Endothelial cell of umbilical vein (primary cell): ENCODE measurements around the gene SLC44A3. TPM values are rescaled to one million over a fixed set of nuclear protein-coding genes. Genes with fewer than 3 reads are reported as not detected.

Source experiments
- BruUV-seq: library from RNA; stranded (reverse); fragments of 400-500 nt; replicated peaks from 2 replicates; lab custom pipeline; 2021; lab: Mats Ljungman, UMichigan
- CTCF ChIA-PET: fragments of 300-600, 350-600 bp; sonication (Branson Sonifier 250); formaldehyde crosslinking; loops from one replicate; lab custom pipeline; 2021; ENCODE audit warnings: antibody characterized with exemption, inconsistent platforms; lab: Charles Lee
- POLR2A ChIA-PET: fragments of 300-600, 350-600 bp; sonication (Branson Sonifier 250); formaldehyde crosslinking; loops from one replicate; lab custom pipeline; 2021; ENCODE audit warnings: antibody characterized with exemption, inconsistent platforms; lab: Charles Lee
- DNase-seq: peaks from one replicate; pipeline ENCODE4 v3.0.0-alpha.2; 2011; ENCODE audit warnings: low read depth, low spot score
- FAIRE-seq: peaks from 2 replicates; lab custom pipeline; 2011; peaks lifted over from hg19 to GRCh38; lab: Jason Lieb, UNC
- H2AFZ ChIP-seq: 2 replicates; pipeline ENCODE4 v1.6.0; 2012; ENCODE audit warnings: low read depth, low read length, control low read depth, inconsistent platforms
- H3K27ac ChIP-seq: 2 replicates; pipeline ENCODE4 v1.5.1; 2011; ENCODE audit warnings: low read depth, mild to moderate bottlenecking, control low read depth, low read length, moderate library complexity; ENCODE audit not compliant: insufficient read depth
- H3K27me3 ChIP-seq, 2 experiments: 2 replicates each; pipeline versions ENCODE4 v1.6.0 to v1.6.1; 2011; ENCODE audit warnings: low read length in 2 of 2, mixed read lengths in 1 of 2; ENCODE audit not compliant: control insufficient read depth in 2 of 2, insufficient read depth in 2 of 2
- H3K36me3 ChIP-seq, 2 experiments: 2 replicates in 1 of 2; 3 replicates in 1 of 2; pipeline ENCODE4 v1.5.1; 2011; ENCODE audit warnings: low read length in 2 of 2, mild to moderate bottlenecking in 1 of 2, moderate library complexity in 1 of 2; ENCODE audit not compliant: control insufficient read depth in 2 of 2, insufficient read depth in 2 of 2; ENCODE audit errors: extremely low read depth in 1 of 2
- H3K4me1 ChIP-seq: 3 replicates; pipeline ENCODE4 v1.5.1; 2011; ENCODE audit warnings: mild to moderate bottlenecking, low read length; ENCODE audit not compliant: control insufficient read depth, insufficient read depth; ENCODE audit errors: extremely low read depth
- H3K4me2 ChIP-seq: 2 replicates; pipeline ENCODE4 v1.6.1; 2011; ENCODE audit warnings: low read length, control low read depth, mixed read lengths; ENCODE audit not compliant: insufficient read depth
- H3K4me3 ChIP-seq, 3 experiments: fragments of 200-600 bp in 1 of 3; sonication (generic), shearing (Covaris generic) in 1 of 3; replicated peaks in 1 of 3; 2 replicates each; pipeline ENCODE4 v1.5.1; 2011 to 2016; ENCODE audit warnings: control low read depth in 3 of 3, low read length in 3 of 3, mild to moderate bottlenecking in 2 of 3, inconsistent platforms in 1 of 3, low read depth in 1 of 3, moderate library complexity in 1 of 3; ENCODE audit not compliant: insufficient read depth in 1 of 3
- H3K79me2 ChIP-seq: 2 replicates; pipeline ENCODE4 v1.6.0; 2012; ENCODE audit warnings: low read length, inconsistent platforms; ENCODE audit not compliant: control insufficient read depth, insufficient read depth
- H3K9ac ChIP-seq: replicated peaks from 2 replicates; pipeline ENCODE3; 2011; ENCODE audit warnings: low read length, control low read depth; ENCODE audit not compliant: insufficient read depth; ENCODE audit errors: extremely low read depth
- H3K9me1 ChIP-seq: replicated peaks from 3 replicates; pipeline ENCODE4 v1.6.0; 2011; ENCODE audit warnings: mild to moderate bottlenecking, low read length; ENCODE audit not compliant: control insufficient read depth, insufficient read depth; ENCODE audit errors: extremely low read depth
- H3K9me3 ChIP-seq: replicated peaks from 2 replicates; pipeline ENCODE4 v1.5.1; 2012; ENCODE audit warnings: low read length, inconsistent platforms; ENCODE audit not compliant: control insufficient read depth, insufficient read depth
- H4K20me1 ChIP-seq: replicated peaks from 2 replicates; pipeline ENCODE3; 2011; ENCODE audit warnings: mild to moderate bottlenecking, low read length; ENCODE audit not compliant: control insufficient read depth, insufficient read depth; ENCODE audit errors: extremely low read depth
- EZH2 ChIP-seq: IDR thresholded peaks from 2 replicates; pipeline ENCODE4 v1.6.1; 2012; ENCODE audit warnings: borderline replicate concordance, low read depth, mild to moderate bottlenecking, moderate library complexity, low read length, inconsistent platforms; ENCODE audit not compliant: severe bottlenecking
- FOS ChIP-seq: IDR thresholded peaks from 2 replicates; pipeline ENCODE4 v1.6.1; 2011; ENCODE audit warnings: mild to moderate bottlenecking, low read length, moderate library complexity, borderline replicate concordance; ENCODE audit not compliant: insufficient read depth
- GATA2 ChIP-seq: IDR thresholded peaks from 2 replicates; pipeline ENCODE4 v1.7.0; 2011; ENCODE audit warnings: low read depth, mild to moderate bottlenecking, moderate library complexity, mixed read lengths, low read length; ENCODE audit not compliant: insufficient read length, insufficient read depth
- JUN ChIP-seq: IDR thresholded peaks from 2 replicates; pipeline ENCODE4 v1.6.1; 2011; ENCODE audit warnings: borderline replicate concordance, low read depth; ENCODE audit not compliant: insufficient read length, insufficient read depth
- MYC ChIP-seq: IDR thresholded peaks from one replicate; pipeline ENCODE4 v1.6.1; 2011; ENCODE audit warnings: mild to moderate bottlenecking, low read depth, low read length
- POLR2A ChIP-seq: IDR thresholded peaks from 2 replicates; pipeline ENCODE4 v1.6.1; 2012; ENCODE audit warnings: low read depth, mild to moderate bottlenecking, control low read depth, low read length
- POLR2AphosphoS5 ChIP-seq: IDR thresholded peaks from 2 replicates; pipeline ENCODE4 v1.6.1; 2012; ENCODE audit warnings: low read depth, mild to moderate bottlenecking, control low read depth, low read length, moderate library complexity; ENCODE audit not compliant: insufficient read depth
- dilution Hi-C: fragments of 300-500 bp; cut with MboI; formaldehyde crosslinking; loops from one replicate; pipeline ENCODE4 v1.15.0; 2019; ENCODE audit warnings: low sequenced_read_pairs; ENCODE audit not compliant: extremely low pct_ligation_motif_present
- intact Hi-C: fragments of 100-400 bp; cut with micrococcal nuclease; formaldehyde crosslinking; loops from one replicate; pipeline ENCODE4 v1.10.0; 2022
- polyA plus RNA-seq, 4 experiments: library from polyadenylated mRNA; depleted of rRNA in 3 of 4; stranded (reverse) in 3 of 4; unstranded in 1 of 4; fragments of >200 nt; gene quantifications; 2 replicates each; pipeline versions ENCODE4 v1.2.1 to v1.2.3, GENCODE V29; 2011 to 2012; ENCODE audit warnings: missing spikeins in 1 of 4
- total RNA-seq: library from RNA; stranded (reverse); gene quantifications from 2 replicates; pipeline ENCODE4 v1.2.3, GENCODE V29; 2021
- TF ChIP-seq, protein P1 (sequence below), 2 donors: IDR thresholded peaks; 1 replicate in 1 of 2; 2 replicates in 1 of 2; pipeline ENCODE4 v1.5.1; 2011; ENCODE audit warnings: low read length in 2 of 2, mild to moderate bottlenecking in 2 of 2, moderate library complexity in 2 of 2, control low read depth in 1 of 2, inconsistent platforms in 1 of 2, low read depth in 1 of 2; ENCODE audit not compliant: insufficient read depth in 1 of 2; ENCODE audit errors: extremely low read depth in 1 of 2
- TF ChIP-seq, protein P2 (sequence below): IDR thresholded peaks from 2 replicates; pipeline ENCODE4 v1.6.1; 2011; ENCODE audit not compliant: insufficient read depth, insufficient read length

Gene SLC44A3
- total and polyA plus RNA-seq, 2 donors (not counting 3 experiments of a cell fraction or from before 2014, with no cell fraction given), result 0.29 to 0.42 TPM

GRCh38 chr1:94899756-94900155 lies 79.6 kb downstream of the SLC44A3 start:
- Histone ChIP-seq H3K9ac (no peak overlapping the region), H3K79me2 (peaks cover 16% of the 10 kb centered on the region), H3K27ac (no peak overlapping the region), H2AFZ (no peak overlapping the region), H3K36me3 (peaks cover 33 to 48% of the 10 kb centered on the region in 2 experiments), H3K4me1 (peaks cover 3% of the 10 kb centered on the region), H3K9me3 (no peaks in the 10 kb centered on the region), H4K20me1 (peaks cover 15% of the 10 kb centered on the region), H3K9me1 (no peaks in the 10 kb centered on the region), H3K4me3 (no peak overlapping the region), H3K4me2 (no peak overlapping the region), H3K27me3 (no peaks in the 10 kb centered on the region)
- no peak for DNase-seq
- dilution Hi-C loops (loop anchor here (25.0 kb wide), 1 partner anchor 138 kb away; no protein-coding TSS in a partner anchor), intact Hi-C loops (no loop called here)
- TF ChIP-seq FOS (no peak), GATA2 (no peak), POLR2A (no peak), MYC (no peak), JUN (no peak), POLR2AphosphoS5 (no peak), EZH2 (no peak)
- TF ChIP-seq, protein P1, sequence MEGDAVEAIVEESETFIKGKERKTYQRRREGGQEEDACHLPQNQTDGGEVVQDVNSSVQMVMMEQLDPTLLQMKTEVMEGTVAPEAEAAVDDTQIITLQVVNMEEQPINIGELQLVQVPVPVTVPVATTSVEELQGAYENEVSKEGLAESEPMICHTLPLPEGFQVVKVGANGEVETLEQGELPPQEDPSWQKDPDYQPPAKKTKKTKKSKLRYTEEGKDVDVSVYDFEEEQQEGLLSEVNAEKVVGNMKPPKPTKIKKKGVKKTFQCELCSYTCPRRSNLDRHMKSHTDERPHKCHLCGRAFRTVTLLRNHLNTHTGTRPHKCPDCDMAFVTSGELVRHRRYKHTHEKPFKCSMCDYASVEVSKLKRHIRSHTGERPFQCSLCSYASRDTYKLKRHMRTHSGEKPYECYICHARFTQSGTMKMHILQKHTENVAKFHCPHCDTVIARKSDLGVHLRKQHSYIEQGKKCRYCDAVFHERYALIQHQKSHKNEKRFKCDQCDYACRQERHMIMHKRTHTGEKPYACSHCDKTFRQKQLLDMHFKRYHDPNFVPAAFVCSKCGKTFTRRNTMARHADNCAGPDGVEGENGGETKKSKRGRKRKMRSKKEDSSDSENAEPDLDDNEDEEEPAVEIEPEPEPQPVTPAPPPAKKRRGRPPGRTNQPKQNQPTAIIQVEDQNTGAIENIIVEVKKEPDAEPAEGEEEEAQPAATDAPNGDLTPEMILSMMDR (IDR thresholded peaks at IDR 0.05; ENCODE audit: extremely low read depth in 1 of 2, insufficient read depth in 1 of 2, low read depth in 1 of 2, low read length in 2 of 2), result no peak
- TF ChIP-seq, protein P2, sequence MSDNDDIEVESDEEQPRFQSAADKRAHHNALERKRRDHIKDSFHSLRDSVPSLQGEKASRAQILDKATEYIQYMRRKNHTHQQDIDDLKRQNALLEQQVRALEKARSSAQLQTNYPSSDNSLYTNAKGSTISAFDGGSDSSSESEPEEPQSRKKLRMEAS, result no peak
- ChIA-PET CTCF (interaction anchor here (0.6 to 4.6 kb wide), 6 partner anchors 10 to 143 kb away, joined by 3 to 38 read pairs (median 4); no protein-coding TSS in a partner anchor), POLR2A (no interaction called here)
- FAIRE-seq, result no peak
- no TSS peak for BruUV-seq
